Activated effector memory CD4-positive, alpha-beta T cell treated with Interleukin-2 at 50 U/mL for 16 hours (primary cell): ENCODE measurements around the gene STK33.

Experiments used
- DNase-seq: peaks from one replicate; pipeline ENCODE4 v3.0.0-alpha.2; 2020

The STK33 gene

DNA sequence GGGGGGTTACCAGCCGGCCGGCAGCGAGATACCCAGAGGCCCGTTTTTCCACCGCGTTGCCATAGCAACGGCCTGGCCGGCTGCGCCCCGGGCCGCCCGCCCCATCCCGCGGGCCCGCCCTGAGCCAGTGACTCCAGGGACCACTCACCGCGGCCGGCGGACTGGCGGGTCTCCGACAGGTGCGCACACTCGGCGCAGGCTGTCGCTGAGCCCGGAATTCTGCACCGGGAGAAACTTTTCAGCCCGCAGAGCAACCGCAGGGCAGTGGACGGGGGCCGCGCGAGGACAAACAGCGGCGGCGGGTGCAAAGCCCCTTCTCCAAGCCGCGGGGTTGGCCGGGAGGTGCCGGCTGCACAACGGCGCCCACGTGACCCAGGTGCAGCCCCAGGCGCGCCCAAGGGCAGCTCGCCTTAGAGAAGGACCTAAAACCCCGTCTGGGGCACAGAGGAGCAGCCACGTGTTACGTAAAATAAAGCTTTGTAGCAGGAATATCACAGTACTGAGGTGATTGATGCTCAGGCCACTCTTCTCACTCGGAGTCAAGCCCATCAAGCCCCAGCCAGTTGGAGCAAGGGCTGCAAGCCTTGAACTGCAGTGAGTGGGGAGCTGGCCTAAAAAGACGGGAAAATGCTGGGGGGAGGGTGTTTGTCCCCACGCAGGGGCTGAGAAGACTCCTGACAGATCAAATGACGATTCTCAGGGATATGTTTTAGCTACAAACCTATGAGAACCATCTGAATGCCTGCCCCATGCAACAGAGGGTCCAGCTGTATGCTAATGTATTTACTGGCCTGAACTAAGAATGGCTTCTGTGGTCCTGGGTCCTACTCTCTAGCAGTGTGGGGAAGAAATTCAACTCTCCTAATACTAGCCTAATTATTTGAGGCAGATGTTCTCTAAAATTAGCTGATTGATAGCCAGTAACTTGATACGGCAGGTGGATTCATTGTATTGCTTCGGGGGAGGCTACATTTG, at the start of gene STK33:
STK33 (minus strand) TSS at position 294 of the 975 bp plus-strand sequence. CDS start 119,323 bp downstream, outside the sequence.
- DNase-seq = no peak

DNA sequence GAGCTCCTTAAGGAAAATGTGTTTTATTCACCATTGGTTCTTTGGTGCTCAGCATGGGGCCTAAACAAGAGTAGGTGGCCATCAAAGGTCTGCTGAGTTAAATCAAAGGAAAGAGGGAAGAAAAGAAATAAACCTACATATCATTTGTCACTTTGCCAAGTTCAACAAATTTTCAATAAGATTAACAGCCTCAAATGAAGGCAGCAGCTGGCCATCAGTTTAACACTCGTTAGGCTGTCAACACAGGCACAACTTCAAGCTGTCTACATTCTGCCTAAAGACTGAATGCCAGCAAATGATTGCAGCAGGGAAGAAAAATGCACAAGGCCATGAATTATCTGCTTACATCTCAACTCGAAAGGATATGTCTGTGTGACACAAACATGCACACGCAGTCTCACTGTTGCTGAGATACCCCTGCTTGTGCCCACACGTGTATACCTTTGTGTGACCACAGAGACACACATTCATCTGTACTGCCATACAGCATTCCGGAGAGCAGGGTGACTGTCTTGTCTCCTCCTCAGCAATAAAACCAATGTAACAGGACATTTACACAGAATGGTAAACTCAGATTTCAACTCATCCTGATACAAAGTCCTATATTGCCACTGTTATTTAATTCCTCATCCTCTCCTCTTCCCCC, 48.3 kb upstream of the STK33 start:
- no peak for DNase-seq

DNA sequence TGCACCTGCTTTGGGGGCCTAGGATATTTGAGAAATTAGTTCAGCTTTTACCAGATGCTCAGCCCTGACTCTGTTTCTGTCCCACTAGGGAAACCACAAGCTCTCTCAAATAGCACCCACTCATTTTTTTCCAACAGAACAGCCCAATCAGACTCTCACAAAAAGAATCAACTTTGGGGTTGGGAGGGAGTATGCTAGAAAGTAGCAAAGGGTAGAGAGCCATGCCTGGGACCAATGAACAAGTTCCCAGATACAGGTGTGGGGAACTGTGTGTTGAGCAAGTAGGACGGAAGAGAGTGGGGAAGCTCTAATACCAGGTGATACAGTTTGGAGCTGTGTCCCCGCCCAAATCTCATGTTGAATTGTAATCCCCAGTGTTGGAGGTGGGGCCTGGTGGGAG, 47.3 kb upstream of the STK33 start:
- DNase-seq = no peak

DNA sequence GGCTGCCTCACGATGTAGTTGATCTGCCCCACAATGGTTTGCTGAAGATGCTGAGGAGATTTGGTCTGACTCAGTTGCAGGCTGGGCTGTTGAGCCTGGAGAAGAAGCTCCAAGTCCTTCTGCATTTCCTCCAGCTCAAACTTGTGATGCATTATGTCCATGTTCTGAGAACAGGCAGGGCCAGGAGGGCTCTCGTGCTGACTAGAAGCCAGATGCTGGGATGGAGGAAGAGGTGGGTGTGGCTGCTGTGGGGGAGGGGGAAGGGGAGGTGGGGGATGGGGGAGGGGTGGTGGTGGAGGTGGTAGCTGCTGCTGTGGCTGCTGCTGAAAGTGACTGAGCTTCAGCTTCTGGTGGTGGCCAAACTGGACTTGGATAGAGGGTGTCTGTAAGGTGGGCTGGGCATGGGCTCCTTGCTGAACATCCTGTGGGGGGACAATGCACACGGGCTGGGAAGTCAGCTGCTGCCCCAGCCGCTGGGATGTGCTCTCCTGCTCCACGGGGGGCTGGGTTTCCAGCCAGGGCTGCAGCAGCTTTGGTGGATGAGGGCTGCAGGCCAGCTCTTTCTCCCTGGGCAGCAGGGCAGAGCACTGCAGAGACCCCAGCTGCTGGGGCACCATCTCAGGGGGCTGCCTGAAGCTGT, 46.4 kb upstream of the STK33 start:
- DNase-seq = no peak

DNA sequence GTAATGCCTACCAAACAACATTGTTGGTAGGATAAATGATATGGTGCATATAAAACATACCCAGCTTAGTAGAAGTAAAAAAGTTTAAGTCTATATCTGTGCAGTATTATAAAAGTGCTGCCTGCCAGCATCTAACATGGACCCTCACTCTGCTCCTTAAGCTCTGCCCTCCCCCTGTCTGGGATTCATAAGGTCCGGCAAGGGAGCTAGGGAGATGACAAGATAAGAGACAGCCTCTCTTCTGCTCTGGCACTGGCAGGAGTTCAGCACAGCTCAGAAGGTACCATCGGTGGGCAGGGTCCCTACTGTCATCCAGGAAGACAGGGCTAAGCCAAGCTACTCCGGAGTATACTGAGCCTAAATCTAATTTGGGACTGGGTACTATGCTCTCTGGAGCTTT, 45.6 kb upstream of the STK33 start:
- DNase-seq = no peak

DNA sequence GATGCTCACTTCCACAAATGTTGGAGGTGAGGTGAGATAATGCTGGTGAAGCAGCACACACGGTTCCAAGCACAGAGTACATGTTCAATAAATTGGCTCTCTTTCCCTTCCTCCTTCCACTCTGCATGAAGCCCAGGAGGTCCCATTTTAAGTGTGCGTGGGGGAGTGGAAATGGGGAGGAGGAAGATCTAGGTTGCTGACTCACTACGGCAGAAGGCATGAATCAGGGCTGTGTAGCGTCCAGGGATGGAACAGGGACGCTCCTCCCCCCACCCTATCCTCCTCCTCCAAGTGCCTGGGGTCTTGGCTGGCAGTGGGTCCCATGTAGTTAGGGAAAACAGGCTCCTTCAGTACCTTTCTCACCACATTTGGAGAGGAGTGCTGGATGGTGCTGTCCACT, 44.3 kb upstream of the STK33 start:
- DNase-seq = no peak

DNA sequence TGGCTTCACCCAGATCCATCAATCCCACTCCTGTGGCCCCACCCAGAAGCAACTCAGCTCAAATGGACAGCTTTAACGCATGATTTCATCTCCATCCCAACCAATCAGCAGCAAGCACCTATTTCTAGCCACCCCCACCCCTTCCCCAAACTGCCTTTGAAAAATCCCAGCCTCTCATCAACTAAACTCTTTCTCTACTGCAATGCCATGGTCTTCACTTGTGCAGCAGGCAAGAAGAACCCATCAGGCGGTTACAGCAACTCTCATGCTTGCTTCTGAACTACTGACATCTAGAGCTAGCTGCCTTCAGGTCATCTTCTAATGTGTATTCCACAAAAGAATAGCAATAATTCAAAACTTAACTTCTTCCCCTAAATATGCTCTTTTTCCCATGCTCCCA, 42.1 kb upstream of the STK33 start:
- no peak for DNase-seq

DNA sequence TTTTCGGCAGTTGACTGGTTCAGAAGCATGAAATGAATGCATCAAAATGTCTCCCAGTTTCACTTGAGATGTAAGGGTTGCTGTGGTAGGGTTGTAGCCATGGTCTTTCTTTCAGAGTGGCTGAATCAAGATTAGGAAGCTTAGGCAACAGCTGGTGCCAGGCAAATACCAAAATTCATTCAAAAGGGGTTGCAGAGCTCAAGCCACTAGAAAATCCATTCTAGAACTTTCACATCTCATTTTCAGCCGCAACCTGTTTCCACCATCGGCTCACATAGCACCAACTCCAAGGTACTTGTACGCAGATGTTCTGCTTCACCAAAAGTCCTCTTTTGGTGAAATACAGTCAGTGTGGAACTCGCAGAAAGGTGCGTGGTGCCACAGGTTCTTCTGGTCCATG, 40.5 kb upstream of the STK33 start:
- no peak for DNase-seq

DNA sequence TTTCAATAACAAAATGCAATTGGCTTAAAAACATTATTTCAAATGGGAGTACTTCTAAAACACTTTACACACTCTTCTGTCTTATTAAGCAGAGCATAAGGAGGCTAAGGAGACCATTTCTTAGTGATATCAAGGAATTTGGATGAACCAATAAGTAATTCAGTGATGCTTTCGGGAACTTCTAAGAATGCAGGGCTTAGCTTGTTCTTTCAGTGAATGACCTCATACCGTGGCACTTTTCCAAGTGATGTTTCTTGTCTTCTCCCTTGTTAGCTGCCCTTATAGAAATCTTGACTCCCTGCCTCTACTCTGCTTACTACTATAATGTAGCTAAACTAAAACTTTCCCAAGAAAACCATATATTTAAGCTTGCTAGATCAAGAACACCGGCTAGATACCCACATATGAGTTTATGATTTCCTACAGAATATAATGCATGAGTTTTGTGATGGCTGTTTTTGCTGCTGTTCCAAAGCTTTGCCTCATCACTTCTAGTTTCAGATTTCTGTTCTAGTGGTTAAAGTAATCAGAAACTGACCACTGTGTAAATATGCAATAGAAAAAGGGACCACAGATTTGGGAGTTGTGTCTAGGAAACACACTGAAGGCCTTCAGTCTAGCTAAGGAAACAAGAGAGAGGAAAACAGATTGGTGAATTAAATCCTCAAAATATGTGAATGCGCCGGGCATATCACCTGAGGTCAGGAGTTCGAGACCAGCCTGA, 37.5 kb upstream of the STK33 start:
- no peak for DNase-seq

DNA sequence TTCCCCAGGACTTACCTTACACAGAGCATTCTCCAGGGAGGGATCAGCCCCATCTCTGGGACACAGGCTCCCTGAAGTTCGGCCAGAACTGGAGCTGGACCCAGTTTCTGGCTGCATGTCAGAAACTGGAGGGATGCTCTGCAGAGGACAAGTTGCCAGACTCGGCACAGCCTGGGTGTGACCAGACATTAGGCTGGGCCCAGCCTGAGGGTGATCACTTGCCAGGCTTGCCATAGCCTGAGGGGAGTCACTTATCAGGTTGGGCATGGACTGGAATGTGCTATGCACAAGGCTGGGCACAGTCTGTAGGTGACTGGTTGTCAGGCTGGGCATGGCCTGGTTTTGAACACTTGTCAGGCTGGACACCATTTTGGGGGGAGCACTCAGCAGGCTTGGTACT, 30.7 kb upstream of the STK33 start:
- DNase-seq = no peak

DNA sequence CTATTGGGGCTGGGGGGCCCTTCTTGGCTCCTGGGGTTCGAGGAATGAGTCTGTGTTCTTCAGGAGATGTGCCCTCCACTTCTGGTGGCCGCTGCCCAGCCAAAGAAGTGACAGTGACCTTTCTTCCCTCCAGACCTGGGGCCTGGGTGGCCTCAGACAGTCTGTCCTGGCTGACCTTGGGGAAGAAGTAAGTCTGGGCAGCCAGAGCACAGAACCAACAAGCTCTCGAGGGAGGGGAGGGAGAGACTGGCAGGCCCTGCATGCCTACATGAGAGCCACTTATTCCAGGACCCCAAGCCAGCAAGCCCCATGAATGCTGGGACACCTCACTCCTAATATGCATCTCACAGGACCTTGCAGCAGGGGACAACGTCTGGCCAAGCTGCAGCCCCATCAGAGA, 27.1 kb upstream of the STK33 start:
- DNase-seq = no peak

DNA sequence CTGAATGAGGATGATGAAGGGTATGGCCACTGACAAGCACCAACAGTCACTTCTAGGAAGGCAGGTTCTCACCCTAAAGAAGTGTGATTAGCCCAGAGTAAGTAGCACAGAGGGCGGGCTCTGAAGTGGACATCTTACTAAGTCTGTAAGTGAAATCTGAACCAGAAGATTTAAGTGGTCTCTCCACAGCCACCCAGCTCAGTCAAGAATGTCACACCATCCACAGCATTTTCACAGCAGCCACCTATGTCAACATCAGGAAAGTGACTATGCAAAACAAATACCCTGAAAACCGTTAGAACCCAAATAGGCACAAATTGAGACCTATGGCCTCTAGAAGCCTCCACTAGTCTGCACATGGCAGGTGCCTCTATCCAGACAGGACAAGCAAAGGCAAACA, 23.0 kb upstream of the STK33 start:
- DNase-seq = no peak

DNA sequence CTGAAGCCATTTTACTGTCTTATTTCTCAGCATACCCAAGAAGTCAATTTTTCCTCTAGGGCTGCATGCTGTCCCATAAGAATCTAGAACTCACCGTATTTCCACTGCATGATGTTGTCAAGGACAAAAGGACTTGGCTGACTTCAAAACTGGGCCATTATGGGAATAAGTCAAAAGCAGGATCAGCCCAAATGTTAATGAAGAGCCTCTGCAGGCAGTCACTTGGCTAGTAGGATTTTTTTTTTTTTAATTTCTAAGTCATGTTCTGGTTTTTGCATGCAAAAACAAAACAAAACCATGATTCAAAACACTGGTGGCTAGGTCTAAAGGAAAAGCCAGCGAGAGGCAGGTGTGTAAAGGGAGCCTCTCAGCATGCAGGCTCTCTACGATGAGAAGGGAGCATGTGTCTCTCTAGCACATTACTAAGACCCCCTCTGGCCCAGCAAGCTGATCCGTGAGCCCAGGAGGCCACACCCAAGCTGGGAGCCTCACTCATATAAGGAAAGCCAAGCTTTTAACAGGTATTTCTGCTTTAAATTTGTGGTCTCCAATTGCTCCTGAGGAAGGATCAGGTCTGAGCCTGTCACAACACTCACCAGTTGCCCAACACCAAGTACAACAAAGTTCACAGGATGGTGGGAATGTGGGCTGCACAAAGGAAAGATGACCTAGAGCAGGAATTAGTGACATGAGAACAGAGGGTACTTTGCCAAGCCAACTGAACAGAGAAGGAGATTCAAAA, 21.4 kb upstream of the STK33 start:
- DNase-seq = no peak

DNA sequence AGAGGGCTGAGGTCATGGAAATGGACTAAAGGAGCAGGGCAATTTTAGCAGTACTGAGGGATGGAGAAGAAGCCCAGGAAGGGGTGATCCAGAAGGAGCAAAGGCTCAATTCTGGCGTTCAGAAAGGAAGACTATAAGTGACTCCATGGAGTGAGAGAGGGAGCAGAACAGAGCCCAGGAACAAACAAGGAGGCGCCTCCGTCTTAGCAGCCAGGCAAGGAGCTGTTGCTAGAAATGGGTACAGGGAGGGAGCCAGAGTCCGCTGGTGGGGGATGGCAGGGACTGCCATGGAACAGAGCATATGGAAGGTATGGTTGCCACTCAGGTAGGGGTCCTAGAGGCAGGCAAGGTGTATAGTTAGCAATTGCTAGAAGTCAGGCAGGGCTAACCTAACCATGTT, 20.5 kb upstream of the STK33 start:
- no peak for DNase-seq

DNA sequence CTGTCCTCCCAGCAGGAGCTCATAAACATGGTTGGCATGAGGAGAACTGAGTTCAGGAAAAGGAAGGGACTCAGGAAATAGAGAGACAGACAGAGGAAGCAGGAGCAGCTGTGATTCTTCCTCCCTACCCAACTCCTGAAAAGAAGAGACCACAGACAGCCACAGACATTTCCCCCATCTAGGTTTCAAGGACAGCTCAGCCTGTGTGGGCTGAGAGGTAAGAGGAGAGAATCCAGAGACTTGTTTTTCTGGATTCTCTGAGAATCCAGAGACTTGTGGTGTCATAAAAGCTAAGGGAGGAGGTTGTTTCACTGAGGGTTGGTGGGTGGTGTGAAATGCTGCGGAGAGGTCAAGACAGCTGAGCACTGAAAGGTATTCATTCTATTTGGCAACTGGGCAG, 19.0 kb upstream of the STK33 start:
- DNase-seq = no peak

DNA sequence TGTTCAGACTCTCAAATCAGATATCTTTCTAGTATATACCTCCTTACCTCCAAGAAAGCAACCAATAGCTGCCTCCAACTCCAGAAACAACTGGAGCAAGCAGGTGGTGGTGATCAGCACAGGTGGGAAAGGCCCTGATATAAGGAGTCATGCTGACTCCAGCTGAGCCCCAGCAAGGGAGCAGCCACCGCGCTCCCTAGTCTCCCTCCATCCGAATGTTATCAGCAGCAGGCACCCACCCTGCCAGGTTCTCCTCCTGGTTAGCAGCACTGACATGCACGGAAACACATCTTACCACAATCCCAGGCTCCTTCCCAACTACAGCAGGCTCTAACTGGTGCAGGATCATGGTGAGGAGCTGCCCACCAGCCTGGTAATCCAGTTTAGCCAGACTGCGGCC, 18.5 kb upstream of the STK33 start:
- no peak for DNase-seq

DNA sequence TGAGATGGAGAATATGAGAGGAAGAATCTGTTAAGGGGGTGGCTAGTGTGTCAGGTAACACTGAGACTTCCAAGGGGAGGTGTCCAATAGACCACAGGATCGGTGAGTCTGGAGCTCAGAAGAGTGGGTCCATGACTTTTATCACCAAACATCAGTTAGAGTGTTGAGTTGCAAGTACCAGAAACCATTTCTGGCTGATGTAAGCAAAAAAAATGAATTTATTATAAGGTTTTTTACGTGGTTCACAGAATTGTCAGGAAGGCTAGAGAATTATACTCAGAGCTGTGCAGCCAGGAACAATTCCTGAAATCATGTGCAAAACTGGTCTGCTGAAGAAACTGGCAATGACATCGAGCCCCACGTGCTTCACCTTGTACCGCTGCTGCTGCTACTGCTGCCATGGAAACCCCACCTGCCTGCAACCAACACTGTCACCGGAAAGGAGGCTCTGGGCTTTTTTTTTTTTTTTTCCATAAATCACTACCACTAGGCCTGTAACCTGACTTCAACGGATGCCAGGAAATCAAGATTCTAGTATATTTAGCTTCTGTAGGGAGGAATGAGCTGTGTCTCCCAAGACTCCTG, 16.6 kb upstream of the STK33 start:
- no peak for DNase-seq

DNA sequence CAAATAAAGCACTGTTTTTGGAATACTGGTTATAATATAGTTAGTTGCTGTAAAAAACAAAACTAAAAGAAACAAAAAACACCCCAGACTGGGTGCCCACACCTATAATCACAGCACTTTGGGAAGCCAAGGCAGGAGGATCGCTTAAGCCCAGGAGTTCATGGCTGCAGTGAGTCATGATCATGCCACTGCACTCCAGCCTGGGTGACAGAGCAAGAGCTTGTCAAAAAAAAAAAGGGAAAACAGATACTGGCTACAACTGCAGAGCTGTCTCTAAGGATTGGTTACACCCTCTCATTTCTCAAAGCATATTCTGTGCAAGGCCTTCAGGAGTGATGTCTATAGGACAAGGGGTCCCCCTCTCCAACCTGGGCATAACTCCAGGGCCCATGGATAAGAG, 14.6 kb upstream of the STK33 start:
- no peak for DNase-seq

DNA sequence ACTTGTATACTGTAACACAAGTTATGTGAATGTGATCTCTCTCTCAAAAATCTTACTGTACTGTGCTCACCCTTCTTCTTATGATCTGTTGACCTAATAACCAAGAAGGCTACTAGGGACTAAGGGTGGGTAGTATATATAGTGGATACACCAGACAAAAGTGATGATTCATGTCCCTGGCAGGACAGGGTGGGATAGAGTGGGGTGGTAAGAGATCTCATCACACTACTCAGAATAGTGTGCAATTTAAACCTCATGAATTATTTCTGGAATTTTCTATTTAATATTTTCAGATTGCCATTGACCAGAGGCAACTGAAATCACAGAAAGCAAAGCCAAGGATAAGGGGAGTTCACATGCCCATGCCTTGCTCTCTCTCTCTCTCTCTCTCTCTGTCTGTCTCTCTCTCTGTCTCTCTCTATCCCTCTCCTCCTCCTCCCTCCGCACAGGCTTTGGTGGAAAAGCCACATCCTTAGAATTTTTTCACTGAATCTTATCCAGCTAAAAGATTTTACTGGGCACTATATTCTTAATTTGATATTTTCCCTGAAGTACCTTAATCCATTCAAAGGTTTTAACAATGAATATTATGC, 12.0 kb upstream of the STK33 start:
- no peak for DNase-seq

DNA sequence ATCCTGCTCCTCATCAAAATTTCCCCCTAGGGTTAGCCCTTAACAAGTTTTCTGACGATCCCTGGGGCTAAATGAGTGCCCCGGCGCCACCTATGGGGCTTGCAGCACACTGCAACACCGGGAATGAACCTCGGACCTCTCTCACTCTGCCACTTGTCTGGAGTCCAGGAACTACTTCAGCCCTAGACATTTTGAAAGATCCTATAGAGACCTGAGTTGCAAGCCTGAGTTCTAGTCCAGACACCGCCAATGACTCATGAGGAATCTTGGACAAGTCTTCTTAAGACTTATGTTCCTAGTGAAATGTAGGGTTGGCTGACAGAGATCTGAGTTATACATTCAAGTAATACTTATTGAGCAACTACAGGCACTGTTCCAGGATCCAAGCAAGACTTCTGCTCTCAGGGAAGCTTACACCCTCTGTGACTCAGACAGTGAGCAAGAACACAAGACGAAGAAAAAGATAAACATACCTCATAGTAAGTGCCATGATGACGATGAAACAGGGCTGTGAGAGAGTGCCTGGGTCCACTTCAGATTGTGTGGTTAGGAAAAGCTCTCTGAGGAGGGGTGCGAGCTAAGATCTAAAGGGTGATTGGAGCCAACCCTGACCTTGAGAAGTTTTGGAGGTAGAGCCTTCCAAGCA, 10.2 kb upstream of the STK33 start:
- DNase-seq = no peak

DNA sequence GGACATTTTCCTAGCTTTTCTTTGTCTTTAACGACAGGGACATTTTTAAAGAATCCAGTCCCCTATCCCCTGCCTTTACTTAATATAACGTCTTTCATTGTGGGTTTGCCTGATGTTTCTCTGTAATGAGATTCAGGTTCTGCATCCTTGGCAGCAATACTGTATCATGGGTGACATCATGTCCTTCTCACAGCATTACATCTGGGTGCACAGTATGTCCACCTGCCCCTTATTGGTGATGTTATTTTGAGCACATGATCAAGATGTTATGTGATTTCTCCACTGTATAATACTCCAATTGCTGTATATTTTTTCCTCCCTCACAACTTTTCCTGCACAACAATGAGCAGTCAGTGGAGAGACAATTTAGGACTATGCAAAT, 9.7 kb upstream of the STK33 start:
- DNase-seq = no peak
